Chondrocyte (in vitro differentiated cells): ENCODE measurements around the gene APOL4. TPM values are rescaled to one million over a fixed set of nuclear protein-coding genes. Genes with fewer than 3 reads are reported as not detected.
"Not testable (repeated sequence)": the region's sequence is repeated elsewhere in the genome, so short reads cannot be mapped to it uniquely, and the experiment has no call there.

ENCODE experiments used
- DNase-seq: peaks from one replicate; pipeline ENCODE4 v3.0.0; 2021; ENCODE audit warnings: mixed read lengths, low spot score
- H3K27ac Mint-ChIP-seq: one replicate; pipeline ENCODE4 v1.8.0; 2021; ENCODE audit warnings: mild to moderate bottlenecking, moderate library complexity, mixed read lengths; ENCODE audit not compliant: unreplicated experiment
- H3K27me3 Mint-ChIP-seq: 2 replicates; pipeline ENCODE4 v1.8.0; 2021; ENCODE audit warnings: low read depth, mixed read lengths
- H3K36me3 Mint-ChIP-seq: 2 replicates; pipeline ENCODE4 v1.8.0; 2021; ENCODE audit warnings: low read depth, mixed read lengths
- H3K4me1 Mint-ChIP-seq: 2 replicates; pipeline ENCODE4 v1.8.0; 2021; ENCODE audit warnings: low read depth, mild to moderate bottlenecking, mixed read lengths
- H3K4me3 Mint-ChIP-seq: one replicate; pipeline ENCODE4 v1.8.0; 2021; ENCODE audit warnings: mild to moderate bottlenecking, moderate library complexity, mixed read lengths; ENCODE audit not compliant: unreplicated experiment
- H3K9me3 Mint-ChIP-seq: 2 replicates; pipeline ENCODE4 v1.8.0; 2021; ENCODE audit warnings: low read depth, mixed read lengths
- total RNA-seq: library from RNA; stranded (reverse); gene quantifications from 3 replicates; pipeline ENCODE4 v1.2.1, GENCODE V29; 2021
- TF ChIP-seq, protein P1 (sequence below): fragments of 200-600 bp; sonication (generic); IDR thresholded peaks from 2 replicates; pipeline ENCODE4 v1.5.0; 2021; ENCODE audit warnings: antibody characterized with exemption, mild to moderate bottlenecking, moderate library complexity

APOL4 gene
- total RNA-seq, 1 donor from 2014 or later: not detected

DNA sequence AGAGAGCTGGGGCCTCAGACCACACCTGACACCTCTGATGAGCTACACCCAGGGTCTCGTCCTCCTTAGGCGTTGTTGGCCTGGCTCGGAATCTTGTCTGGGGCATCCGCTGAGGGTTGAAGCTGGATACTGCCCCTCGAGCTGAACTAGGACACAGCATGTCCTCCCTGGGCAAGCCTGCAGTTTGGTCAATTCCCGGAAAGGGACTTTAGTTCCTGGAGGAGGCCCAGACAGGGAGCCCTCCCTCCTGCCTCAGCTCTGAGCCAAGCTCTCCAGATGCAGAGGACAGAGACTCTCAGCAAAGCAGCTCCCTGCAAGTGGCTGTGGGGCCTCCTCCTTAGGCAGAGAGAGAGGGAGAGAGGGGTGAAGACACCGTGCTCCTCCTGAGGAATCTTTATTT, 45.9 kb downstream of the APOL4 start:
- Mint-ChIP-seq H3K36me3 (no peaks in the 10 kb centered on the region), H3K4me1 (peaks cover 46% of the 10 kb centered on the region), H3K4me3 (no peak overlapping the region), H3K27me3 (no peaks in the 10 kb centered on the region), H3K9me3 (no peaks in the 10 kb centered on the region), H3K27ac (peak overlapping the region; percentile 17)
- DNase-seq: no peak
- TF ChIP-seq, protein P1, sequence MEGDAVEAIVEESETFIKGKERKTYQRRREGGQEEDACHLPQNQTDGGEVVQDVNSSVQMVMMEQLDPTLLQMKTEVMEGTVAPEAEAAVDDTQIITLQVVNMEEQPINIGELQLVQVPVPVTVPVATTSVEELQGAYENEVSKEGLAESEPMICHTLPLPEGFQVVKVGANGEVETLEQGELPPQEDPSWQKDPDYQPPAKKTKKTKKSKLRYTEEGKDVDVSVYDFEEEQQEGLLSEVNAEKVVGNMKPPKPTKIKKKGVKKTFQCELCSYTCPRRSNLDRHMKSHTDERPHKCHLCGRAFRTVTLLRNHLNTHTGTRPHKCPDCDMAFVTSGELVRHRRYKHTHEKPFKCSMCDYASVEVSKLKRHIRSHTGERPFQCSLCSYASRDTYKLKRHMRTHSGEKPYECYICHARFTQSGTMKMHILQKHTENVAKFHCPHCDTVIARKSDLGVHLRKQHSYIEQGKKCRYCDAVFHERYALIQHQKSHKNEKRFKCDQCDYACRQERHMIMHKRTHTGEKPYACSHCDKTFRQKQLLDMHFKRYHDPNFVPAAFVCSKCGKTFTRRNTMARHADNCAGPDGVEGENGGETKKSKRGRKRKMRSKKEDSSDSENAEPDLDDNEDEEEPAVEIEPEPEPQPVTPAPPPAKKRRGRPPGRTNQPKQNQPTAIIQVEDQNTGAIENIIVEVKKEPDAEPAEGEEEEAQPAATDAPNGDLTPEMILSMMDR: no peak

DNA sequence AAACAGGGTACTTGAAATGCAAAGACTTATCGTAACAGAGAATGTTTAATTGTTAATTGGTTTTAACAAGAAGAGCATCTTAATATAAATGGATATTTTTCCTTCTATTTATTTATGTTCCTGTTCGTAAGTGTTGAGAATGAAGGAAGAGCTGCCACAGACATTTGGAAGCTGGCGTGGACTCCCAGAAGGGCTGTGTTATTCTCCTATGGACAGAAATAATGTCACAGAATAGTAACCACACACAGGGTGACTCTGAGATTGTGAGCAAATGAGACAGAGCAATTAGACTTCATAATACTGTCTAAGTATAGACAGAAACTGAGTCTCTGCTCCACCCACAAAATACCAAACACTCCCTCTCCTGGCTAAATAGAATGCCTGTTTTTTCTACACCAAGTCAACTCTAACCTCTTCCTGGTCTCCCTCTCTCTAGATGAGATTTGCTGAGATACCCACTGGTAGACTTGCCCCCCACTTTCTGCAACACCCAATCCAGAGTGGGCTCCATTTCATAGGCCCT, 47.1 kb downstream of the APOL4 start:
- Mint-ChIP-seq H3K9me3 (no peaks in the 10 kb centered on the region), H3K27ac (peak overlapping the region; percentile 30), H3K27me3 (no peaks in the 10 kb centered on the region), H3K4me1 (peaks cover 35% of the 10 kb centered on the region), H3K36me3 (no peaks in the 10 kb centered on the region), H3K4me3 (no peak overlapping the region)
- no peak for DNase-seq
- TF ChIP-seq, protein P1: no peak

DNA sequence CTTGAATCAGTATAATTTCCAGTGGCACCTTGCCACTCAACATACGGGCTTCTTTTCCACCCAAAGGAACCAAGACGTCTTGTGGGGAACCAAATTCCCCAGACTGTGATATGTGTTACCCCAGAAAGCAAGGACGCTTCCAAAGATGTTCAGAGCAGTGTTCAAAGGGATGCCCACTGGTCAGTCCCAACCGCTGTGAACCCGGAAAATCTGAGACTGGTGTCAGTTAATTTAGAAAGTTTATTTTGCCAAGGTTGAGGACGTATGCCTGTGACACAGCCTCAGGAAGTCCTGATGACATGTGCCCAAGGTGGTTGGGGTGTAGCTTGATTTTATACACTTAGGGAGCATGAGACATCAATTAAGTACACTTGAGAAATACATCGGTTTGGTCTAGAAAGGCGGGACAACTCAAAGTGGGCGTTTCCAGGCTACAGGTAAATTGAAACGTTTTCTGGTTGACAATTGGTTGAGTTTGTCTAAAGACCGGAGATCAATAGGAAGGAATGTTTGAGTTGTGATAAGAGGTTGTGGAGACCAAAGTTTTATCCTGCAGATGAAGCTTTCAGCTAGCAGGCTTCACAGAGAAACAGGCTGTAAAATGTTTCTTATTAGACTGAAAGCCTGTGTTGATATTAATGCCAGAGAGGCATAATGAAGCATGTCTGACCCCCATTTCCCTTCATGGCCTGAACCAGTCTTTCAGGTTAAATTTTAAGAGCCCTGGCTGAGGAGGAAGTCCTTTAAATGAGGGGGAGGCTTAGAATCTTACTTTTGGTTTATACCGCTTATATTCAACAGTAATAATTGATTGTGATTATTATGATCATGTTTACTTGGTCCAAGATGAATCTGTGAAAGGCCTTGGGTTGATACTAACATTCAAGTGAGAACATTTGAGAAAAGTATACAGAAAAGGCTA, 47.8 kb downstream of the APOL4 start:
- H3K27ac Mint-ChIP-seq: no peak overlapping the region
- peaks cover 34% of the 10 kb centered on the region for H3K4me1 Mint-ChIP-seq
- TF ChIP-seq, protein P1: no peak
- no peaks in the 10 kb centered on the region for H3K9me3 Mint-ChIP-seq
- DNase-seq: no peak
- no peak overlapping the region for H3K4me3 Mint-ChIP-seq
- H3K27me3 Mint-ChIP-seq: no peaks in the 10 kb centered on the region
- no peaks in the 10 kb centered on the region for H3K36me3 Mint-ChIP-seq

DNA sequence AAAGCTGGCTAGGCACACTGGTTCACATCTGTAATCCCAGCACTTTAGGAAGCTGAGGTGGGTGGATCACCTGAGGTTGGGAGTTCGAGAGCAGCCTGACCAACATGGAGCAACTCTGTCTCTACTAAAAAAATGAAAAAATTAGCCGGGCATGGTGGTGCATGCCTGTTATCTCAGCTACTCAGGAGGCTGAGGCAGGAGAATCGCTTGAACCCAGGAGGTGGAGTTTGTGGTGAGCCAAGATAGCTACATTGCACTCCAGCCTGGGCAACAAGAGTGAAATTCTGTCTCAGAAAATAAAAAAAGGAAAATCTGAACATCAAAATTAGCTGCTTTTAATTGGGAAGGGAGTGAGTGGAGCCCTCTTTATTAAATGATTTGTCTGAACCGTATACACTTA, 48.8 kb downstream of the APOL4 start:
- H3K4me3 Mint-ChIP-seq, H3K9me3 Mint-ChIP-seq, DNase-seq, H3K27ac Mint-ChIP-seq, H3K27me3 Mint-ChIP-seq, H3K36me3 Mint-ChIP-seq: not testable (repeated sequence)
- peaks cover 32% of the 10 kb centered on the region for H3K4me1 Mint-ChIP-seq

DNA sequence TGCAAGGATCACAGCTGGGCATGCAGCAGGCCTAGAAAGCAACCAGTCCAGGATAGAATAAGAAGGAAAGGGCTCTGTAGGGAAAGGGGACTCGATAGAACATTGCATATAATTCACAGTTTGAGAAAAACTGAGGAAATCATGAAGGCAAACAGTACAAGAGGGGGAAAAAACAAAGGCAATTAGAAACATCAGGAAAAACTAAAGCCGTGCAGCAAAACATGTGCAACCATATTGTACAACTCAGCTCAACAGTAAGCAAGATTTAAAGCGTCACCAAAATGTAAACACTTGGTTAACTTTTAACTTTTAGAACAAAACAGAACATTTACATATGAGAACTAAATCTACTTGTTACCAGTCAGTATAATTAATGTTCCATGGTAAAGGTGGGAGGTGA, 49.5 kb downstream of the APOL4 start:
- TF ChIP-seq, protein P1: no peak
- no peak overlapping the region for H3K27ac Mint-ChIP-seq
- no peaks in the 10 kb centered on the region for H3K36me3 Mint-ChIP-seq
- DNase-seq: no peak
- peaks cover 26% of the 10 kb centered on the region for H3K4me1 Mint-ChIP-seq
- no peaks in the 10 kb centered on the region for H3K27me3 Mint-ChIP-seq
- no peak overlapping the region for H3K4me3 Mint-ChIP-seq
- no peaks in the 10 kb centered on the region for H3K9me3 Mint-ChIP-seq
